ENCODE measurements around the gene LCN15.

DNA sequence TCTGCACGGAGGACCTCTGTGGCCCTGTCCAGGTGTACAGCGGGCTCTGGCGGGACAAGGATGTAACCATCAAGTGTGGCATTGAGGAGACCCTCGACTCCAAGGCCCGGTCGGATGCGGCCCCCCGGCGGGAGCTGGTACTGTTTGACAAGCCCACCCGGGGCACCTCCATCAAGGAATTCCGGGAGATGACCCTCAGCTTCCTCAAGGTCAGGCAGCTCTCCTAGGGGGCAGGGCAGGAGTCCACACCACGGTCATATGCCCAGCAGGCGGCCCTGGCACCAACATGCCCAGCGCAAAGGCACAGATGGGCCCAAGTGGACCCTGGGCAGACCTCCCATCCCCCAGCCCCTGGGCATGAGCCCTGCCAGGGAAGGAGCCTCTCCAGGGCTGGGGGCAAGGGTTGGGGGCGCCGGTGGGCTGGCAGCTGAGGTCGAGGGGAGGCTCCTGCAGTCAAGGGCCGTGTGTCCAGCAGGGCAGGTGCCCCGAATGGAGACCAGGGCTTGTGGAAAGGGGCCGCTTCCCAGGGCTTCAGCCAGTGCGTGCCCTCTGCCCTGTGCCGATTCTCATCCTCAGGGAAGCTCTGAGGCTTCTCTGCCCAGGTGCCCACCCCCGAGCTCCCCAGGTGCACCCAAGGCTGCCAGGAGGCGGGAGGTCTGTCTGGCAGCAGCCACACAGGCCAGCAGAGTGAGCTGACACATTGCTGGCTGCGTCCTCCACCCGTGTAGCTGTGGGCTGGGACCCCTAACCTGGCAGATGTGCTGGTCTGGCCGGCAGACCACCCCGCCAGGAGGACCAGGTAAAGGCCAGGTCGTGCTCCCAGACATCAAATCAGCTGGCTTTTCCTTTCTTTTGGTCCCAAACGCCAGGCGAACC lies 42.0 kb downstream of the LCN15 start:
- TF ChIP-seq, protein P1, sequence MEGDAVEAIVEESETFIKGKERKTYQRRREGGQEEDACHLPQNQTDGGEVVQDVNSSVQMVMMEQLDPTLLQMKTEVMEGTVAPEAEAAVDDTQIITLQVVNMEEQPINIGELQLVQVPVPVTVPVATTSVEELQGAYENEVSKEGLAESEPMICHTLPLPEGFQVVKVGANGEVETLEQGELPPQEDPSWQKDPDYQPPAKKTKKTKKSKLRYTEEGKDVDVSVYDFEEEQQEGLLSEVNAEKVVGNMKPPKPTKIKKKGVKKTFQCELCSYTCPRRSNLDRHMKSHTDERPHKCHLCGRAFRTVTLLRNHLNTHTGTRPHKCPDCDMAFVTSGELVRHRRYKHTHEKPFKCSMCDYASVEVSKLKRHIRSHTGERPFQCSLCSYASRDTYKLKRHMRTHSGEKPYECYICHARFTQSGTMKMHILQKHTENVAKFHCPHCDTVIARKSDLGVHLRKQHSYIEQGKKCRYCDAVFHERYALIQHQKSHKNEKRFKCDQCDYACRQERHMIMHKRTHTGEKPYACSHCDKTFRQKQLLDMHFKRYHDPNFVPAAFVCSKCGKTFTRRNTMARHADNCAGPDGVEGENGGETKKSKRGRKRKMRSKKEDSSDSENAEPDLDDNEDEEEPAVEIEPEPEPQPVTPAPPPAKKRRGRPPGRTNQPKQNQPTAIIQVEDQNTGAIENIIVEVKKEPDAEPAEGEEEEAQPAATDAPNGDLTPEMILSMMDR (IDR thresholded peaks at IDR 0.05; ENCODE audit: low read depth, low read length, missing input control), result no peak
- TF ChIP-seq GABPA (IDR thresholded peaks at IDR 0.05 in 1 of 2, conservative IDR thresholded peaks at IDR 0.05 in 1 of 2) (no peak), SP1 (IDR thresholded peaks at IDR 0.05) (no peak), RAD21 (IDR thresholded peaks at IDR 0.05) (no peak), ZBTB33 (IDR thresholded peaks at IDR 0.05) (no peak), FOXA1 (IDR thresholded peaks at IDR 0.05) (no peak), FOXA2 (IDR thresholded peaks at IDR 0.05) (no peak), TAF1 (conservative IDR thresholded peaks at IDR 0.05) (no peak), HNF4G (IDR thresholded peaks at IDR 0.05) (no peak), YY1 (IDR thresholded peaks at IDR 0.05) (no peak)
- TF ChIP-seq, protein P2, sequence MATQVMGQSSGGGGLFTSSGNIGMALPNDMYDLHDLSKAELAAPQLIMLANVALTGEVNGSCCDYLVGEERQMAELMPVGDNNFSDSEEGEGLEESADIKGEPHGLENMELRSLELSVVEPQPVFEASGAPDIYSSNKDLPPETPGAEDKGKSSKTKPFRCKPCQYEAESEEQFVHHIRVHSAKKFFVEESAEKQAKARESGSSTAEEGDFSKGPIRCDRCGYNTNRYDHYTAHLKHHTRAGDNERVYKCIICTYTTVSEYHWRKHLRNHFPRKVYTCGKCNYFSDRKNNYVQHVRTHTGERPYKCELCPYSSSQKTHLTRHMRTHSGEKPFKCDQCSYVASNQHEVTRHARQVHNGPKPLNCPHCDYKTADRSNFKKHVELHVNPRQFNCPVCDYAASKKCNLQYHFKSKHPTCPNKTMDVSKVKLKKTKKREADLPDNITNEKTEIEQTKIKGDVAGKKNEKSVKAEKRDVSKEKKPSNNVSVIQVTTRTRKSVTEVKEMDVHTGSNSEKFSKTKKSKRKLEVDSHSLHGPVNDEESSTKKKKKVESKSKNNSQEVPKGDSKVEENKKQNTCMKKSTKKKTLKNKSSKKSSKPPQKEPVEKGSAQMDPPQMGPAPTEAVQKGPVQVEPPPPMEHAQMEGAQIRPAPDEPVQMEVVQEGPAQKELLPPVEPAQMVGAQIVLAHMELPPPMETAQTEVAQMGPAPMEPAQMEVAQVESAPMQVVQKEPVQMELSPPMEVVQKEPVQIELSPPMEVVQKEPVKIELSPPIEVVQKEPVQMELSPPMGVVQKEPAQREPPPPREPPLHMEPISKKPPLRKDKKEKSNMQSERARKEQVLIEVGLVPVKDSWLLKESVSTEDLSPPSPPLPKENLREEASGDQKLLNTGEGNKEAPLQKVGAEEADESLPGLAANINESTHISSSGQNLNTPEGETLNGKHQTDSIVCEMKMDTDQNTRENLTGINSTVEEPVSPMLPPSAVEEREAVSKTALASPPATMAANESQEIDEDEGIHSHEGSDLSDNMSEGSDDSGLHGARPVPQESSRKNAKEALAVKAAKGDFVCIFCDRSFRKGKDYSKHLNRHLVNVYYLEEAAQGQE (IDR thresholded peaks at IDR 0.05), result no peak

Measured in liver (tissue), 3 donors.